Esophagus squamous epithelium (tissue), 4 donors: Measurements from ENCODE around the gene ATP2A3.

Experiments used
- POLR2A ChIP-seq, 4 donors: fragments of 450-650 bp; IDR thresholded peaks; one replicate each; pipeline ENCODE4 v1.6.1; 2017; ENCODE audit warnings: antibody characterized with exemption in 4 of 4, mild to moderate bottlenecking in 4 of 4, moderate library complexity in 3 of 4
- TF ChIP-seq, protein P1 (sequence below), 6 experiments: fragments of 450-650 bp in 4 of 6; fragments of 200-600 bp in 2 of 6; sonication (generic) in 2 of 6; IDR thresholded peaks; one replicate each; pipeline ENCODE4 v1.5.1; 2016 to 2019; ENCODE audit warnings: antibody characterized with exemption in 6 of 6, mild to moderate bottlenecking in 4 of 6, moderate library complexity in 4 of 6

DNA sequence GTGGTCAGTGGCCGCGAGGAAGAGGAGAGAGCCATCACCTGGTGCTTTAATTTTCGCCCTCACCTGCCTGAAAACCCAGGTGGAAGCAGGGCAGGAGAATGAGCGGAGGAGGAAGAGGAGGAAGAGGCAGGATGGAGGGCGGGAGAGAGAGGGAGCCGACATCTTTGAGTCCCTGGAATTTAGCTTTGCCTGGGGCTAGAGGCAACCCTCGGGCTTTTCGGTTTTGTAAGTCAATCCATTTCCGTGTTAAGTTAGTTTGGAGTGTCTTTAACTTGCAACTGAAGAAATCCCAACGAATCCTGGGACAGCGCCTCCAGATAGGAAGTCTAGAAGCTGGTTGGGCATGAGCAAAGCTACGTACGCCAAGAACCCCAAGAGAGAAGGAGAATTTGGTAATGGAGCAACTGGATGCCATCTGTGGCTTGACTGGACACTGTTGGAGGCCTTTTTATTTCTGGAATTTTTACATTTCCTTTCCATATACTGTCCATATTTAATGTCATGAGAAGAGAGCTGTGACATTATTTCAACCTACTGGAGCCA lies 36.9 kb upstream of the ATP2A3 start:
- TF ChIP-seq, protein P1, sequence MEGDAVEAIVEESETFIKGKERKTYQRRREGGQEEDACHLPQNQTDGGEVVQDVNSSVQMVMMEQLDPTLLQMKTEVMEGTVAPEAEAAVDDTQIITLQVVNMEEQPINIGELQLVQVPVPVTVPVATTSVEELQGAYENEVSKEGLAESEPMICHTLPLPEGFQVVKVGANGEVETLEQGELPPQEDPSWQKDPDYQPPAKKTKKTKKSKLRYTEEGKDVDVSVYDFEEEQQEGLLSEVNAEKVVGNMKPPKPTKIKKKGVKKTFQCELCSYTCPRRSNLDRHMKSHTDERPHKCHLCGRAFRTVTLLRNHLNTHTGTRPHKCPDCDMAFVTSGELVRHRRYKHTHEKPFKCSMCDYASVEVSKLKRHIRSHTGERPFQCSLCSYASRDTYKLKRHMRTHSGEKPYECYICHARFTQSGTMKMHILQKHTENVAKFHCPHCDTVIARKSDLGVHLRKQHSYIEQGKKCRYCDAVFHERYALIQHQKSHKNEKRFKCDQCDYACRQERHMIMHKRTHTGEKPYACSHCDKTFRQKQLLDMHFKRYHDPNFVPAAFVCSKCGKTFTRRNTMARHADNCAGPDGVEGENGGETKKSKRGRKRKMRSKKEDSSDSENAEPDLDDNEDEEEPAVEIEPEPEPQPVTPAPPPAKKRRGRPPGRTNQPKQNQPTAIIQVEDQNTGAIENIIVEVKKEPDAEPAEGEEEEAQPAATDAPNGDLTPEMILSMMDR (IDR thresholded peaks at IDR 0.05), result no peak
- no peak for TF ChIP-seq POLR2A (IDR thresholded peaks at IDR 0.05)
